ENCODE results near the gene FCHO1.

FCHO1 gene

DNA sequence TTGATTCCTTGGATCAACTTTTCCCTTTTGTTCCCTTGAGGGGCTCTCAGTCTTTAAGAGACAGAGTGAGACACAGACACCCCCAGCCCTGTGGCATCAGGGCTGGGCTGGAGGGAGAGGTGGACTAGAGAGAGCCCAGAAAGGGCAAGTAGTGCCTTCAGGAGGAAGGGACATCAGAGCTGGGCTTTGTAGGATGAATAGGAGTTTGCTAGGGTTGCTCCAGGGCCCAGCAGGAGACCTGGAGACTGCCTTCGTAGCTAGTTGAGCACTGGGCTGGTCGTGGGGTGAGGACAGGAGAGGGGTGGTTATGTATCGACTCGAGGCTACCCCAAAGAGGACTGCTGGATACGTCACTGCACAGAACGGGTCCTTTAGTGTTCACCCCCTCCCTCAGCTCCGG, 26.6 kb upstream of the FCHO1 start:
- no peak overlapping the region for H3K4me3 ChIP-seq (ENCODE audit: low read length)
- DNase-seq (ENCODE audit: low read depth) = no peak

DNA sequence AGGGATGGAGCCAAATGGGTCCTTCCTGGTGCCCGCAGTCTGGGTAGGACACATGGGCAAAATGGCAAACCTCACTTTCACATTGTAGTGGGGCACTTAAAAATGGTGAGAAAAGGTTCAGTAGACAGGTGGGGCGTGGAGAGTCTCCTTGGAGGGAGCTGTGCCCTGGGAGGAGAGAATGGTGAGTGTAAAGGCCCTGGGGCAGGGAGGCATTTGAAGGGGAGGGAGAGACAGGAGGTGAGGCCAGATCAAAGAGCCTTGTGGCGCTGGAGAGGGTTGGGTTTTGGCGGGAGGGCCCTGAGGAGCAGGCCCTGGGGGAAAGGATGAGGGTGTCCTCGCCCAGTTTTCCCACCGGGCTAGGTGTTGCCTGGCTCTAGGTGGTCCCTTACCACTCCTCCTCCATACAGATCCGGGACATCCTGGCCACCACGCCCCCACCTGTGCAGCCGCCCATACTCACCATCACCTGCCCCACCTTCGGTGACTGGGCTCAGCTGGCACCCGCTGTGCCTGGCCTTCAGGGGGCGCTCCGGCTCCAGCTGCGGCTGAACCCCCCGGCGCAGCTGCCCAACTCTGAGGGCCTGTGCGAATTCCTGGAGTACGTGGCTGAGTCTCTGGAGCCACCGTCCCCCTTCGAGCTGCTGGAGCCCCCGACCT, 25.7 kb upstream of the FCHO1 start:
- TF ChIP-seq, protein P1, sequence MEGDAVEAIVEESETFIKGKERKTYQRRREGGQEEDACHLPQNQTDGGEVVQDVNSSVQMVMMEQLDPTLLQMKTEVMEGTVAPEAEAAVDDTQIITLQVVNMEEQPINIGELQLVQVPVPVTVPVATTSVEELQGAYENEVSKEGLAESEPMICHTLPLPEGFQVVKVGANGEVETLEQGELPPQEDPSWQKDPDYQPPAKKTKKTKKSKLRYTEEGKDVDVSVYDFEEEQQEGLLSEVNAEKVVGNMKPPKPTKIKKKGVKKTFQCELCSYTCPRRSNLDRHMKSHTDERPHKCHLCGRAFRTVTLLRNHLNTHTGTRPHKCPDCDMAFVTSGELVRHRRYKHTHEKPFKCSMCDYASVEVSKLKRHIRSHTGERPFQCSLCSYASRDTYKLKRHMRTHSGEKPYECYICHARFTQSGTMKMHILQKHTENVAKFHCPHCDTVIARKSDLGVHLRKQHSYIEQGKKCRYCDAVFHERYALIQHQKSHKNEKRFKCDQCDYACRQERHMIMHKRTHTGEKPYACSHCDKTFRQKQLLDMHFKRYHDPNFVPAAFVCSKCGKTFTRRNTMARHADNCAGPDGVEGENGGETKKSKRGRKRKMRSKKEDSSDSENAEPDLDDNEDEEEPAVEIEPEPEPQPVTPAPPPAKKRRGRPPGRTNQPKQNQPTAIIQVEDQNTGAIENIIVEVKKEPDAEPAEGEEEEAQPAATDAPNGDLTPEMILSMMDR (conservative IDR thresholded peaks at IDR 0.05; ENCODE audit: low read length) = peak; percentile 13; the same call in 1 of the 2 replicates
- no peak for DNase-seq (ENCODE audit: low read depth)

More for the DNA sequence above, 26.6 kb upstream of the FCHO1 start:
- TF ChIP-seq, protein P1 (conservative IDR thresholded peaks at IDR 0.05; ENCODE audit: low read length) = no peak

DNA sequence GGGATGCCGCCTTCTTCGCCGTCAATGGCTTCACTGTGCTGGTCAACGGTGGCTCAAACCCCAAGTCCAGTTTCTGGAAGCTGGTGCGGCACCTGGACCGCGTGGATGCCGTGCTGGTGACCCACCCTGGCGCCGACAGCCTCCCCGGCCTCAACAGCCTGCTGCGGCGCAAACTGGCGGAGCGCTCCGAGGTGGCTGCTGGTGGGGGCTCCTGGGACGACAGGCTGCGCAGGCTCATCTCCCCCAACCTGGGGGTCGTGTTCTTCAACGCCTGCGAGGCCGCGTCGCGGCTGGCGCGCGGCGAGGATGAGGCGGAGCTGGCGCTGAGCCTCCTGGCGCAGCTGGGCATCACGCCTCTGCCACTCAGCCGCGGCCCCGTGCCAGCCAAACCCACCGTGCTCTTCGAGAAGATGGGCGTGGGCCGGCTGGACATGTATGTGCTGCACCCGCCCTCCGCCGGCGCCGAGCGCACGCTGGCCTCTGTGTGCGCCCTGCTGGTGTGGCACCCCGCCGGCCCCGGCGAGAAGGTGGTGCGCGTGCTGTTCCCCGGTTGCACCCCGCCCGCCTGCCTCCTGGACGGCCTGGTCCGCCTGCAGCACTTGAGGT, 25.0 kb upstream of the FCHO1 start:
- TF ChIP-seq, protein P1 (conservative IDR thresholded peaks at IDR 0.05; ENCODE audit: low read length) = no peak
- no peak overlapping the region for H3K4me3 ChIP-seq (ENCODE audit: low read length)
- DNase-seq (ENCODE audit: low read depth) = no peak

More for the DNA sequence above, 25.7 kb upstream of the FCHO1 start:
- no peak overlapping the region for H3K4me3 ChIP-seq (ENCODE audit: low read length)

DNA sequence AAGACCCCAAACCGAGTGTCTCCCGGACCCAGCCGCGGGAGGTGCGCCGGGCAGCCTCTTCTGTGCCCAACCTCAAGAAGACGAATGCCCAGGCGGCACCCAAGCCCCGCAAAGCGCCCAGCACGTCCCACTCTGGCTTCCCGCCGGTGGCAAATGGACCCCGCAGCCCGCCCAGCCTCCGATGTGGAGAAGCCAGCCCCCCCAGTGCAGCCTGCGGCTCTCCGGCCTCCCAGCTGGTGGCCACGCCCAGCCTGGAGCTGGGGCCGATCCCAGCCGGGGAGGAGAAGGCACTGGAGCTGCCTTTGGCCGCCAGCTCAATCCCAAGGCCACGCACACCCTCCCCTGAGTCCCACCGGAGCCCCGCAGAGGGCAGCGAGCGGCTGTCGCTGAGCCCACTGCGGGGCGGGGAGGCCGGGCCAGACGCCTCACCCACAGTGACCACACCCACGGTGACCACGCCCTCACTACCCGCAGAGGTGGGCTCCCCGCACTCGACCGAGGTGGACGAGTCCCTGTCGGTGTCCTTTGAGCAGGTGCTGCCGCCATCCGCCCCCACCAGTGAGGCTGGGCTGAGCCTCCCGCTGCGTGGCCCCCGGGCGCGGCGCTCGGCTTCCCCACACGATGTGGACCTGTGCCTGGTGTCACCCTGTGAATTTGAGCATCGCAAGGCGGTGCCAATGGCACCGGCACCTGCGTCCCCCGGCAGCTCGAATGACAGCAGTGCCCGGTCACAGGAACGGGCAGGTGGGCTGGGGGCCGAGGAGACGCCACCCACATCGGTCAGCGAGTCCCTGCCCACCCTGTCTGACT, 24.1 kb upstream of the FCHO1 start:
- DNase-seq (ENCODE audit: low read depth) = no peak
- TF ChIP-seq, protein P1 (conservative IDR thresholded peaks at IDR 0.05; ENCODE audit: low read length) = no peak
- H3K4me3 ChIP-seq (ENCODE audit: low read length) = no peak overlapping the region

DNA sequence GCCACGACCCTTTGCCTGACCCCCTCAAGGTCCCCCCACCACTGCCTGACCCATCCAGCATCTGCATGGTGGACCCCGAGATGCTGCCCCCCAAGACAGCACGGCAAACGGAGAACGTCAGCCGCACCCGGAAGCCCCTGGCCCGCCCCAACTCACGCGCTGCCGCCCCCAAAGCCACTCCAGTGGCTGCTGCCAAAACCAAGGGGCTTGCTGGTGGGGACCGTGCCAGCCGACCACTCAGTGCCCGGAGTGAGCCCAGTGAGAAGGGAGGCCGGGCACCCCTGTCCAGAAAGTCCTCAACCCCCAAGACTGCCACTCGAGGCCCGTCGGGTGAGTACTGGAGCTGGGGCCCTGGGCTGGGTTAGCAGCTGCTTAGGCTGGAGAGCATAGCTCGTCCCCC, 23.4 kb upstream of the FCHO1 start:
- H3K4me3 ChIP-seq (ENCODE audit: low read length) = no peak overlapping the region
- no peak for DNase-seq (ENCODE audit: low read depth)
- TF ChIP-seq, protein P1 (conservative IDR thresholded peaks at IDR 0.05; ENCODE audit: low read length) = no peak

DNA sequence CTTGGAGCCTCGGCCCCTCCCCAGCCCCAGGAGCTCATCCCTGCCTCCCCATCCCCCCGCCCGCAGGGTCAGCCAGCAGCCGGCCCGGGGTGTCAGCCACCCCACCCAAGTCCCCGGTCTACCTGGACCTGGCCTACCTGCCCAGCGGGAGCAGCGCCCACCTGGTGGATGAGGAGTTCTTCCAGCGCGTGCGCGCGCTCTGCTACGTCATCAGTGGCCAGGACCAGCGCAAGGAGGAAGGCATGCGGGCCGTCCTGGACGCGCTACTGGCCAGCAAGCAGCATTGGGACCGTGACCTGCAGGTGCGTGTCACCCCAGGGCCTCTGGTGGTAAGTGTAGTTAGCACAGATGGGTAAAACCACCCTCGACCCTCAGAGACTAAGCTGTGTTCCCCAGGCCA, 18.1 kb upstream of the FCHO1 start:
- no peak for DNase-seq (ENCODE audit: low read depth)
- TF ChIP-seq, protein P1 (conservative IDR thresholded peaks at IDR 0.05; ENCODE audit: low read length) = no peak
- H3K4me3 ChIP-seq (ENCODE audit: low read length) = no peak overlapping the region

Data from AG10803 (cell line).